CMK (cell line): Measurements from ENCODE around the gene VSTM5.
A peak's percentile ranks its signal among the peaks of the same experiment; 100 is the strongest.
"Not testable (repeated sequence)": the region's sequence is repeated elsewhere in the genome, so short reads cannot be mapped to it uniquely, and the experiment has no call there.

ENCODE experiments used
- DNase-seq: peaks from one replicate; pipeline ENCODE4 v3.0.0-alpha.2; 2010; ENCODE audit warnings: low read depth

Gene VSTM5

DNA sequence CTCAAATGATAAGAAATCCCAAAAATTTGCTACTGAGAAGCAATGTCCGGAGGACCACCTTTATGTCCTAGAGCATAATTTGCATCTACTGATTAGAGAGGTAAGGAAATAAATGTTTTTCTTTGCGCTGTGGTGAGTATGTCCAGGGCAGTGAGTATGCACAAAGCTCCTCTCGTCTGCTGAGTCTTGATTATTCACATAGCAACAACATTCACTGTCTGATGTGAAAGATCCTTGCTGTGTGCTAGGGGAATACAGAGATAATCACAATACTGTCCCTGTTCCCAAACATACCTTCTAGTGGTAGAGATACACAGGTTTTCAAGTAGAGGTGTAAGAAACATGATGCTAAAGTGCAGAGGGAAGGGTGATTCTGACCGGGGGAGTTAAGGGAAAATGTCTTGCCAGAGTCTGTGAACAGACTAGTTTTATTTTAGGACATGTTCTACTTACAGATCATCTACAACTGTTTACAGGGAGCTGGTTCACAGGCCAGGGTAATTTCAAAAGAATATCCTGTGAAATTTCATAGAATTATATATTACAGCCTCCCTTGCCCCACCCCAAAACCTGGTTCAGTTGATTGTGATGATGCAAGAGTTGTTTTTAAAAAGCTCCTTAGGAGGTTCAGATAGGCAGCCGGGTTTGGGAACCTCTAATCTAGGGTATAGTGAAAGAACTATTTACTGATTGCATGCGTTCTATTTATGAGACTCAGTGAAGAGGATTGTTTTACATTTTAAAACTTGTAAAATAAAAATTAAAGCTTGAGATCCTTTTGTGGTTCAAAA lies 53.8 kb downstream of the VSTM5 start:
- DNase-seq: no peak

- DNase-seq: no peak
Observed at GRCh38 chr11:93791493-93791892, 58.9 kb downstream of the VSTM5 start.

DNA sequence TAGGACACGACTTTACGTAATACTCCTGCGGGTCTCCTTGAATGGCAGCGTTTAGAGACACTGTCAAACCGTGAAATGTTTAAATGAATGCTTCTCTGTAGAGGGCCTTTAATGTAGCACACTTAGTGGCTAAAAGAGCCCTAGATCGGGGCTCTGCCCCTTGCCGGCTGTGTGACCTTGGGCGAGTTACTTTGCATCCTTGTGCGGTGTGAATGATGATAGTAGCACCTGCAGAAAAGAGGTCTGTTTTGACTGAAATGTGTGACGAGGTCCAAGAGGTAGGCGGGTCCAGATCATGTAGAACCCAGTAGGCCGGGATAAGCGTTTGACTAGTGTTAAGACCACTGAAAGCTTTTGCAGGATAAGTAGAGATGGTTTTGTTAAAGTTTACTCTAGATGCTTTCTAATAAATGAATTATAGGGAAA lies 65.5 kb downstream of the VSTM5 start:
- no peak for DNase-seq

- peak; percentile 77 for DNase-seq
Observed at GRCh38 chr11:93784145-93784934, 66.1 kb downstream of the VSTM5 start, which contains the start of gene MED17. MED17 (plus strand) TSS chr11:93784282; CDS start chr11:93784514, 232 bp downstream.

- DNase-seq: no peak
Observed at GRCh38 chr11:93783765-93784144, 66.7 kb downstream of the VSTM5 start.

DNA sequence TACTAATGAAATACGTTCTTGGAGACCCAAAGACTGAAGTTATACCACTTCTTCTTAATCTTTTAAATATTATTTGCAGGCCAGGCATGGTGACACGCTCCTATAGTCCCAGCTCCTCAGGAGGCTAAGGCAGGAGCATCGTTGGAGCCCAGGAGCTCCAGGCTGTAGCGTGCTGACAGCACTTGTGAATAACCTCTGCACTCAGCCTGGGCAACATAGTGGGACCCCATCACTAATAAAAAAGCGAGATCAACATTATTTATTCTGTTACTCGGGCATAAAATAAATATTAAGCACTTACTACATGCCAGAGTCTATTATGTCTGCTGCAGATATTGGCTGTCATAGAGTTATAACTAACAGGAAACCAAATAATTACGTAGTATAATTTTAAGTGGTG lies 67.1 kb downstream of the VSTM5 start:
- no peak for DNase-seq

DNA sequence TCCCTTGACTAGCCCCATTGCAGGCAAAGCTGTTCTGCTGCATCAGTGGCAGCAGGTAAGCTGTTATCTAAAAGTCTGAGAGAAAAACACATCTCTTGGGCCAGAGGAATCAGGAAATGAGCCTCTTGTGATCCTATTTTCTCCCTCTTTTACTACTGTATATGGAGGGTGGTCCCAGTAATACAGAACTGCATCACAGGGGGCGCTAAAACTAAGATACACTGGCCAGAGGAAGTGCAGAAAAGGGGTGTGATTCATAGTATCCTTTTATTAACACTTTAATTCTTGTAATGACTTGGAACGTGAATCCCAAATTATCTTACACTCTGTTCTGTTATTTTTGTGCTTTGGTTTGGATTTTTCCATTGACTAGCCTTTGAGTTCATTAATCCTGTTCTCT lies 75.1 kb downstream of the VSTM5 start:
- DNase-seq: no peak

DNA sequence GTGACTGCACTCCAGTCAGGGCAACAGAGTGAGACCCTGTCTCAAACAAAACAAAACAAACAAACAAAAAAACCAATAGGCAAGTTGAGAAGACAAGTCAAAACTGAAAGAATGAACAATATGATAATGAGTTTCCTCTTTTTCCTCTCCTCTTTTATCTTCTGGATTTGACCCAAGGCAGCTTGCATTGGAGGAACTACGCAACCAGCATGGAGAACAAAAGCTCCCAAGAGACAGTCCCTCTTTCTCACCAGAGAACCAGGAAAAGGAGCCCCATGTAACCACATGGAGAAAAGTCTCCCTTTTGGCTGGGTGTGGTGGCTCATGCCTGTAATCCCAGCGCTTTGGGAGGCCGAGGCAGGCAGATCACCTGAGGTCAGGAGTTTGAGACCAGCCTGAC lies 75.9 kb downstream of the VSTM5 start:
- DNase-seq: not testable (repeated sequence)

DNA sequence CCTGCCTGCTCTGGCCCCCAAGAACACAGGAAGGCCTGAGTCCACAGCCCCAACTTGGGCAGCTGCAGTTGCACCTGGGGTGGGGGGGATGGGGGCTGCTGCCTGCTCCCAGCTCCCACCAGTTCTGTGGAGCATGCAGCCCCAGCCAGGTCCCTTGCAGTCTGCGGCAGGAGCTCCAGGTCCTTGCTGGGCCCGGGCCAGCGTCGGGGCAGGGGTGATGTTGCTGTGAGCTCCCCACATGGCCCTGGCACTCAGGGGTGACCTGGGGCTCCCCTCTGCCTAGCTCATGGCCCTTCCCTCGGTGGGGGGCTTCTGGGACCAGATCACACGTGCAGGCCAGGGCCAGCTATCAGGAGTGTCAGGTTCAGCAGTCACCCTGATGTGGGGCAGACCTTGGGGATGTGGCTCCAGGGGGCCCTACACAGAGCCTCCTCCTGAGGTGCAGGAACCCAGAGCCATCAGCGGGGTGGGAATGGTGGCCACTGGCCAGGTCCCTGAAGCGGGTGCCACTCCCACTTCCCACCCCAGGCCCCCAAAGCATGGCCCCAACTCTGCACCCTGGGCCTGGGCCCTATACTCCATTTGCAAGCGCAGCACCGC lies 76.7 kb downstream of the VSTM5 start:
- no peak for DNase-seq

DNA sequence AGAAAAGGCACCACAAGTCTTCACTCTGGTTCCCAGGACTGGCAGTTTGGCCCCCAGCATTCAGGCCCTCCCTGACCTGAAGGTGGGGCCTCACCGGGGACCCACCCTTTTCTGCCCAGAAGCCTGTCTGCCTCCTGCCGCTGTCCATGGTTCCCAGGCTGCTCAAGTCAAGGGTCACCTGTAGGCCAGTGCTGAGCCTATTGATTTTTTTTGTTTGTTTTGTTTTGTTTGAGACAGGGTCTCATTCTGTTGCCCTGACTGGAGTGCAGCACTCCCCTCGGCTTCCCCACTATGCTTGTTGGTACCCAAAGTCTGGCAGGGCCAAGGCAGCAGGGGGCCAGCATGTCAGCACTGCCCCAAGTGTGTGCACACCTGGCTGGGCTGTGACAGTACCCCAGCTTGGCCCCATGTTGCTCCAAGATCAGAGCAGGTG lies 77.4 kb downstream of the VSTM5 start:
- DNase-seq: no peak

DNA sequence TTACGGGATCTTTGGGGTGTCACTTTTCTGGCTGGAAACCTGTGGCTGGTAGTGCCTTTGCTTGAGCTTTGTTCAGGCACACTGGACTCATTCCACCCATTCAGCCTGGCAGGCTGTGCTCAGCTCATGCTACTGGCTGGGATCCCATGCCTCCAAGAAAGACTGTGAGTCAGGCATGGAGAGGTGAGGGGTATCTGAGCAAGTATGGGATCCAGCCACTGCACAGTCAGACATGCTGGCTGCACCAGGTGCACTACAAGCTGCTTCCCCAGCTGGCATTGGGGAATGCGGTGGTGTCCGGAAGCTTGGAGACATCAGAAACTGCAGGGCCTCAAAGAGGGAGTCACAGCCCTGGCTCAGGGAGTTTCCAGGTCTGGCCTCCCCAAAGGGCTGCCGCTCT lies 78.3 kb downstream of the VSTM5 start:
- DNase-seq: no peak

GRCh38 chr11:93770160-93770559 lies 80.3 kb downstream of the VSTM5 start:
- no peak for DNase-seq
